ENCODE results near the gene USP49. TPM values are rescaled to one million over a fixed set of nuclear protein-coding genes. Genes with fewer than 3 reads are reported as not detected.

USP49 gene
- total RNA-seq, 1 experiment from 2014 or later: 18.5 TPM

DNA sequence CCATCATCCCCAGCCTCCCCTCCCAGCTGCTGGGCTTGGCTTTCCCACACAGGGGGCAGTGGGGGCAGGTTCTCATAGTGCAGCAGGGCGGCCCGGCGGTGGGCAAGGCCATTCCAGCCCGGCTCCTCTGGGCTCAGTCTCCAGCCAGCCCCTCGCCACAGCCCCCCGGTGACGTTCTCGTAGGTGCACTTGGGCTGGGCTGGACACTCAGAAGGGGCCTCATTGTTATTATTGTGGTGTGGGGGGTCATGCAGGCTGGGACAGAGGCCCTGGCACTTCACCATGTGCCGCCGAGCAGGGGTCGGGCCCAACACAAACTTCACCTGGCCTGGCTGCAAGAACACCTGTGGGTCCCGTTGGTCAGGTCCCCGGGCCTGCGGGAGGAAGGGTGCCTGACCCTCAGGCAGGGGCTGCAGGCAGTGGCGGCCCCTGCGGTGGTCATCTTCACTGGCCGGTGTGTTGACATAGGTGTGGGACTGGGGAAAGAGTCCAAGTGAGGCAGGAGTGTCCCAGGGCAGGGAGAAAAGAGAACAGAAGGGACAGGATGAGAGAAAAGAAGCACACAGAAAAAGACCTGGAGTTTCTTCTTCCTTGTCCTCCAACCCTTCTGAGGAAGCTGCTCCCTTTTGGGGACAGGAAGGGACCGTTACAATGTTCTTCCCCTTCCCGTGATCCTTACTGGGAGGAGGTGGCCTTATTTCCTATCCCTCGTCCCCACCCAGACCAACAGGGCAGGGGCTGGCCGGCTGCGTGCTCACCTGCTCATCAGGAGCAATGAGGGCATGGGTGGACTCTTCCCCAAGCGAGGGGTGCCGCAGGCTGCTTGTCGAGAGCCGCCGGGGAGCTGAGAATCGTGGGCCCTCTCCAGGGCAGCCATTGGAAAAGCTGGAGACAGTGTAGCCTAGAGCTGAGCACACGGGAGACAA, 123.9 kb downstream of the USP49 start:
- H3K4me1 Mint-ChIP-seq (ENCODE audit: low read depth, unreplicated experiment): peaks cover 6% of the 10 kb centered on the region
- CTCF ChIA-PET: no interaction called here
- H3K9me3 ChIP-seq: no peaks in the 10 kb centered on the region
- no peak overlapping the region for H3K27ac Mint-ChIP-seq (ENCODE audit: unreplicated experiment)
- no peak overlapping the region for H3K4me3 ChIP-seq (ENCODE audit: low read depth, low read length)
- no peak overlapping the region for H3K4me3 Mint-ChIP-seq (ENCODE audit: unreplicated experiment)
- no peak for DNase-seq
- POLR2A ChIA-PET: no interaction called here
- peaks cover 2% of the 10 kb centered on the region; the same call in 1 of the 2 replicates for H3K36me3 ChIP-seq (ENCODE audit: control insufficient read depth, insufficient read depth, low read length)
- no peaks in the 10 kb centered on the region for H3K9me3 Mint-ChIP-seq (ENCODE audit: unreplicated experiment)
- no TSS peak for BruUV-seq (replicated peaks)
- peaks cover 31% of the 10 kb centered on the region for H3K4me1 ChIP-seq
- no peaks in the 10 kb centered on the region for H3K27me3 ChIP-seq (replicated peaks; ENCODE audit: control insufficient read depth, insufficient read depth, low read length)
- intact Hi-C loops (cut with micrococcal nuclease; ENCODE audit: unreplicated experiment): no loop called here
- TF ChIP-seq, protein P1, sequence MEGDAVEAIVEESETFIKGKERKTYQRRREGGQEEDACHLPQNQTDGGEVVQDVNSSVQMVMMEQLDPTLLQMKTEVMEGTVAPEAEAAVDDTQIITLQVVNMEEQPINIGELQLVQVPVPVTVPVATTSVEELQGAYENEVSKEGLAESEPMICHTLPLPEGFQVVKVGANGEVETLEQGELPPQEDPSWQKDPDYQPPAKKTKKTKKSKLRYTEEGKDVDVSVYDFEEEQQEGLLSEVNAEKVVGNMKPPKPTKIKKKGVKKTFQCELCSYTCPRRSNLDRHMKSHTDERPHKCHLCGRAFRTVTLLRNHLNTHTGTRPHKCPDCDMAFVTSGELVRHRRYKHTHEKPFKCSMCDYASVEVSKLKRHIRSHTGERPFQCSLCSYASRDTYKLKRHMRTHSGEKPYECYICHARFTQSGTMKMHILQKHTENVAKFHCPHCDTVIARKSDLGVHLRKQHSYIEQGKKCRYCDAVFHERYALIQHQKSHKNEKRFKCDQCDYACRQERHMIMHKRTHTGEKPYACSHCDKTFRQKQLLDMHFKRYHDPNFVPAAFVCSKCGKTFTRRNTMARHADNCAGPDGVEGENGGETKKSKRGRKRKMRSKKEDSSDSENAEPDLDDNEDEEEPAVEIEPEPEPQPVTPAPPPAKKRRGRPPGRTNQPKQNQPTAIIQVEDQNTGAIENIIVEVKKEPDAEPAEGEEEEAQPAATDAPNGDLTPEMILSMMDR (IDR thresholded peaks at IDR 0.05; ENCODE audit: insufficient read depth in 1 of 2, low read depth in 1 of 2, low read length in 1 of 2, severe bottlenecking in 1 of 2, unreplicated experiment in 1 of 2): no peak
- no peaks in the 10 kb centered on the region for H3K27me3 Mint-ChIP-seq (ENCODE audit: insufficient read depth, unreplicated experiment)
- peaks cover 17% of the 10 kb centered on the region for H3K36me3 Mint-ChIP-seq (ENCODE audit: insufficient read depth, unreplicated experiment)

DNA sequence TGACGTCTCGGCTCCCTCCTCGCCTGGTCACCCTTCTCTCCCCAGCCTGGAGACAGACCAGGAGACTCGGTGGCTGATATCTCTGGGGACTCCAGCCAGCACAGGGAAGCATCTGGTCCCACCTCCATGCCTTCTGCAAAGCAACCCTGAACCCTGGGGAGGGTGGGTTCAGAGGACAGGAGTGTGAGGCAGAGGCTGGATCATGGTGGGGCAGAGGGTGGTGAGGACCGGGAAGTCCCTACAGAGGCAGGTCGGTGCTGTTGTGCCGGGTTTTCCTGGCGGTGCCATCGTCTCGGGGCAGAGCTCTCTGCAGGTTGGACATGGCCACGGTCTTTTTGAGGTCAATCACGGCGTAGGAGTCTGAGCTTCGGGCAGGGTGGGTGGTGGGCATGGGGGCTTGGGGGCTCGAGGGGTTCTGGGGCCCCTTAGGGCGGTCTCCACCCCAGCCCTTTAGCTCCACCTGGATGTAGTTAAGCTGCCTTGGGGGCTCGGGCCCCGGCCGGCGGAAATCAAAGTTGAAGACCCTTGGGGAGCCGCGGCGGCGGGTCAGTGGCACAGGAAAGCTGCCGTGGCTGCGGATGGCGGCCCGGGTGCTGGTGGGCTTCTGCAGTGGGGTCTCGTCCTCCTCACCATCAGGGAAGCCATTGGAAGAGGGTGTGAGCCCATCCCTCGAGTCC, 124.7 kb downstream of the USP49 start:
- H3K4me3 Mint-ChIP-seq (ENCODE audit: unreplicated experiment): no peak overlapping the region
- Histone ChIP-seq H3K9me3 (no peaks in the 10 kb centered on the region), H3K36me3 (ENCODE audit: control insufficient read depth, insufficient read depth, low read length) (peaks cover 2% of the 10 kb centered on the region; the same call in 1 of the 2 replicates), H3K27me3 (replicated peaks; ENCODE audit: control insufficient read depth, insufficient read depth, low read length) (no peaks in the 10 kb centered on the region), H3K4me1 (peaks cover 32% of the 10 kb centered on the region), H3K4me3 (ENCODE audit: low read depth, low read length) (no peak overlapping the region)
- H3K9me3 Mint-ChIP-seq (ENCODE audit: unreplicated experiment): no peaks in the 10 kb centered on the region
- TF ChIP-seq, protein P1 (IDR thresholded peaks at IDR 0.05; ENCODE audit: insufficient read depth in 1 of 2, low read depth in 1 of 2, low read length in 1 of 2, severe bottlenecking in 1 of 2, unreplicated experiment in 1 of 2): no peak
- no TSS peak for BruUV-seq (replicated peaks)
- H3K27me3 Mint-ChIP-seq (ENCODE audit: insufficient read depth, unreplicated experiment): no peaks in the 10 kb centered on the region
- peaks cover 17% of the 10 kb centered on the region for H3K36me3 Mint-ChIP-seq (ENCODE audit: insufficient read depth, unreplicated experiment)
- ChIA-PET POLR2A (no interaction called here), CTCF (no interaction called here)
- peaks cover 6% of the 10 kb centered on the region for H3K4me1 Mint-ChIP-seq (ENCODE audit: low read depth, unreplicated experiment)
- intact Hi-C loops (cut with micrococcal nuclease; ENCODE audit: unreplicated experiment): no loop called here
- H3K27ac Mint-ChIP-seq (ENCODE audit: unreplicated experiment): no peak overlapping the region
- DNase-seq: no peak

DNA sequence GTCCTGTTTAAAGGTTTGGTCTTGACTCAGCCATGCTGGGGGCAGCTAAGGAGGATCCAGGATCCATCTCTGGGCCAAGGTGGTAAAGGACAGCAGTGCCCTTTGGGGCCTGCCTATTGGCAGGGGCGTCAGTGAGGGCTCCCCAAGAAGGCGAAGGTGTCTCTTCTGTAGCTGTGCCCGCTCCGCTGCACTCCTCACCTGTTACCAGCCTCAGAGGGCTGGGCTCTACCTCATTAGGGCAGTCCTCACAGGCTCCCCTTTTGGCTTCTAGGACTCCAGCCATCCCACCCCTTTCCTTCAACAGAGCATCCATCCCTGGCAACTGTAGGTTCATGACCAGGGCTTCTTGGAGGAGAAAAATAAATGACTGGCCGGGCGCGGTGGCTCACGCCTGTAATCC, 125.8 kb downstream of the USP49 start:
- peak overlapping the region; percentile 87 for H3K27ac Mint-ChIP-seq (ENCODE audit: unreplicated experiment)
- no TSS peak for BruUV-seq (replicated peaks)
- ChIA-PET POLR2A (no interaction called here), CTCF (interaction anchor here (0.8 kb wide), 1 partner anchor 78 kb away, joined by 3 read pairs; no protein-coding TSS in a partner anchor)
- peaks cover 17% of the 10 kb centered on the region for H3K36me3 Mint-ChIP-seq (ENCODE audit: insufficient read depth, unreplicated experiment)
- no peak overlapping the region for H3K4me3 Mint-ChIP-seq (ENCODE audit: unreplicated experiment)
- H3K36me3 ChIP-seq (ENCODE audit: control insufficient read depth, insufficient read depth, low read length): peaks cover 2% of the 10 kb centered on the region; the same call in 1 of the 2 replicates
- no peak overlapping the region for H3K4me3 ChIP-seq (ENCODE audit: low read depth, low read length)
- H3K9me3 ChIP-seq: no peaks in the 10 kb centered on the region
- DNase-seq: no peak
- no peaks in the 10 kb centered on the region for H3K27me3 Mint-ChIP-seq (ENCODE audit: insufficient read depth, unreplicated experiment)
- H3K4me1 ChIP-seq: peaks cover 32% of the 10 kb centered on the region
- TF ChIP-seq, protein P1 (IDR thresholded peaks at IDR 0.05; ENCODE audit: insufficient read depth in 1 of 2, low read depth in 1 of 2, low read length in 1 of 2, severe bottlenecking in 1 of 2, unreplicated experiment in 1 of 2): no peak
- intact Hi-C loops (cut with micrococcal nuclease; ENCODE audit: unreplicated experiment): no loop called here
- H3K9me3 Mint-ChIP-seq (ENCODE audit: unreplicated experiment): no peaks in the 10 kb centered on the region
- no peaks in the 10 kb centered on the region for H3K27me3 ChIP-seq (replicated peaks; ENCODE audit: control insufficient read depth, insufficient read depth, low read length)
- H3K4me1 Mint-ChIP-seq (ENCODE audit: low read depth, unreplicated experiment): peaks cover 6% of the 10 kb centered on the region

Measured in Caco-2 (cell line).